ENCODE results near the gene RANBP1. TPM values are rescaled to one million over a fixed set of nuclear protein-coding genes. Genes with fewer than 3 reads are reported as not detected.
A peak's percentile ranks its signal among the peaks of the same experiment; 100 is the strongest.

RANBP1 gene
- total RNA-seq, 2 donors from 2014 or later = 295 to 349 TPM

DNA sequence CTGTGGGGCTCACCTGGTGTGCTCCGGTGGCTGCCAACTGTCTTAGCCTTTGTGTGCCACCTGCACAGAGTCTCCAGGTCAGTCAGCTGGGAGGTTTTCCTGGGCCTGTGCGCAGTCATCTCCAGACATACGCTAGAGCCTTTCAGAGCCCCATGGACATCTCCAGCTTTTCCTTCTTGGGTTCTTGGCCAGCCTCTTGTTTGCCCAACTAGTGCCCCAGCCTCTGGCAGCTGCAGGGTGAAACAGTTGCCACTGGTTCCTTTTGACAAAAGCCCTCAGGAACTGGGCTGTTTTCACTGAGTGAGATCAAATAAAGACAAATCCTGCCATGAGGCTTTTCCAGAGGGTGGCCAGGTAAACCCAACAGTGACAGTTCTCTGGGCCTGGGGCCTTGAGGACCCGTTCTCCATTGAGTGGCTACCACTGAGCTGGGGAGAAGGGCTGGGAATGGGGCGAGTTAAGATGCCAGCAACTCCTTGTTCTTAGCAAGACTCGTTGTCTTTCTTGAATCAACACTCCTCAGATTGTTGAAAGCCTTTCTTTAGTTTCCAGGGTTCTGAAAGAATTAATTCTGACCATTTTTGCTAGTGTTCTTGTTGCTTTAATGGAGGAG, 16.7 kb upstream of the RANBP1 start:
- Mint-ChIP-seq H3K27ac (peak overlapping the region; percentile 23 to 88), H3K36me3 (peaks cover 19 to 52% of the 10 kb centered on the region in 2 donors), H3K9me3 (no peaks in the 10 kb centered on the region)
- ATAC-seq (no peak), DNase-seq (ENCODE audit: low spot score in 2 of 2) (no peak)

DNA sequence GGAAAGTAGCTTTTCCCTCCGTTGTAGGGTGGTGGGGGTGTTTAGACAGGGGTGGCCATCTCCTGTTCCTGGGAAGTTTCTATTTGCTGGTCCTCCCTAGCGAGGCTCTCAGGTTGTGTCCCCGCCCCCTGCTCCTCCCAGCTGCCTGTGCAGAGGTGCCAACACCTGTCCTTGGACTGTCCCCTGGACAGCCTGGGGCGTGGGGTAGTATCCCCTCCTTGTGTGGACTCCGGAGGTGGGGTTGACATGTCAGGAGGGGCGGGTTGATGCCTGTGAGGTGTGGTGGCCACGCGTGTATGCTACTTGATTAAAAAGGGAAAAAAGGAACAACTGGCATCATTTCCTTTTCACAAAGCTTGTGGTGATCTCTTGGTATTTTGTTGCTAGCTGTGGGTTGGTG, 14.3 kb upstream of the RANBP1 start:
- ATAC-seq (no peak), DNase-seq (ENCODE audit: low spot score in 2 of 2) (no peak)
- H3K27ac Mint-ChIP-seq = peak overlapping the region; percentile 82 to 88
- peaks cover 6 to 31% of the 10 kb centered on the region in 2 donors for H3K36me3 Mint-ChIP-seq
- no peaks in the 10 kb centered on the region for H3K9me3 Mint-ChIP-seq

DNA sequence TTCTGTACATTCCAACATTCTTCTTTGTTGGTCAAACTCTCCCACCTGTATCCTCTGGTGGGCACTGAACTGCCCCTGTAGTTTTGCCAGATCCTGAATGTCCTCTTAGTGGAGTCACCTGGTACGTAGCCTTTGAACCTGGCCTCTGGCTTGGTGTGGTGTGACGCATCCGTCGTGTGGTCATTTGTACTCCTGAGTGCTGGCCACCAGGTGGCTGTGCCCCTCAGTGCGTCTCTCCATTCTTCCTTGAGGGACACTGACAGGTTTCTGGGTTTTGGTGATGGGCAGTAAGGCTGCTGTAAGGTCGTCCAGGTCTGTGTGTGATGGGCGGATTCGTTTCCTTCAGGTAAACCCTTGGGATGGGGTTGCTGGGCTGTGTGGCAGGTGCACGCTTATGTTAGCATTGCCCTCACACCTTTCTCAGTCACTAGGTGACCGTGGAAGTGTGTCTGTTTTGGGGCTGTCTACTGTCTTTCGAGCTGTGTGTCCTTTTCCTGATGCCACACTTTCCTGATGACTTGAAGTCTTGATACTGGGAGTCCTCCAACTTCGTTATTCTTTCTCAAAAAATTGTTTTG, 13.6 kb upstream of the RANBP1 start:
- no peaks in the 10 kb centered on the region for H3K9me3 Mint-ChIP-seq
- peak overlapping the region in 1 of 2 donors; percentile 82 for H3K27ac Mint-ChIP-seq
- peaks cover 6 to 24% of the 10 kb centered on the region in 2 donors for H3K36me3 Mint-ChIP-seq
- ATAC-seq (no peak), DNase-seq (ENCODE audit: low spot score in 2 of 2) (no peak)

DNA sequence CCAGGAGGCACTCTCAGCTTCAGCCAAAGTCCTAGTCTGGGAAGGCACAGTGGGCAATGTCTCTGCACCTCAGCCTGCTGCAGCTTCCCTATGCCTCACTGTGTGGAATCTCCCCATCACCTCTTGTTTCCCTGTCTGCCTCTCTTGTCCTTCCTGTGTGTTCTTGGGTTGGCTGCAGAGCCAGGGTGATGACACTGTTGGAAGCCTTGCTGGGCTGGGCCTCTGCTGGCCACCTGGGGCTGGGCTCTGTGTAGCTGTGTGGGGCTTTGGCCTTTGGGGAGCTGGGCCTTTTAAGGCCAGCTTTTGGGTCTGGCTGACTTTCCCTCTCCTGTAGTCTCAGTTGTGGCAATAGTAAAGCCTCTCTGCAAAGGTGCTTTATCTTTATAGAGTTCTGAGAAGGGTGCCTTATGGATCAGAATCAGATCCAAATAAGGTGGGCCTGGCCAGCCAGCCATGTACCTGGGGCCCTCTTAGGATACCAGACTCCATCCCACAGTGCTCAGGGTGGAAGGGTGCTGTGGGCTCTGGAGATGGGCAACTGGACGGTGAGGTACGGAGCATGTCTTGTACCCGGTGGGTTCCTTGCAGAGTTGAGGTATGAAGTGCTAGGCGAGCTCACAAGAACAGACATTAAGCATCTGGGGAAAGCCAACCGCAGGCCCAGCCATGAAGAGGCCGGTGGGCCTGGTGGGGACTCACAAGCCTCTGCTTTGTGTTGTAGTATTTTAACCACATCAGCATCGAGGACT, 10.3 kb upstream of the RANBP1 start:
- DNase-seq (ENCODE audit: low spot score in 2 of 2) (no peak), ATAC-seq (no peak)
- Mint-ChIP-seq H3K36me3 (peaks cover 6 to 7% of the 10 kb centered on the region in 2 donors), H3K27ac (peak overlapping the region; percentile 37 to 60), H3K9me3 (no peaks in the 10 kb centered on the region)

DNA sequence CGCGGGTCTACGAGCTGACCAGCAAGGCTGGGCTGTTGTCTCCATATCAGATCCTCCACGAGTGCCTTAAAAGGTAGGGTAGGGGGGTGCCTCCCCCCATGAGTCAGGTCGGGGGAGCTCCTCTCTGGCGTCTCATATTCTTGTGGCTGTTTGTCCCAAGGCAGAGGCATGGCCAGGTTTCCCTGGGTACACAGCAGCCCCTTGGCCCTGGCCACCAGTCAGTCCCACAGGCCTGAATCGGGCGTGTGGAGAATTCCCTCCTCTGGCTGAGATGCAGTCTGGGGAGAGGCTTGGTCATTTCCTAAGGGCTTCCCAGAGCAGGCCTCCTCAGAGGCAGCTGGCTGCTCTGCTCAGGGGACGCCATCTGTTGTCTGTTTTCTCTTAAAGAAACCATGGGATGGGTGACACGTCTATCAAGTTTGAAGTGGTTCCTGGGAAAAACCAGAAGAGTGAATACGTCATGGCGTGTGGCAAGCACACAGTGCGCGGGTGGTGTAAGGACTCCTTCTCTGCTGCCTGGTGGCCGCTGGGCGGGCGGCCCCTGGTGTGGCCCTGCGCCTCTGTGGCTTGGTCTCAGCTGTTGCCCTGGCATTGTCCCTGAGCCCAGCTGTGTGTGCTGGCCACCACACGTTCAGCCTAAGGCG, 9.6 kb upstream of the RANBP1 start:
- Mint-ChIP-seq H3K27ac (peak overlapping the region; percentile 22 to 37), H3K36me3 (peaks cover 6 to 7% of the 10 kb centered on the region in 2 donors), H3K9me3 (no peaks in the 10 kb centered on the region)
- ATAC-seq (no peak), DNase-seq (ENCODE audit: low spot score in 2 of 2) (no peak)

DNA sequence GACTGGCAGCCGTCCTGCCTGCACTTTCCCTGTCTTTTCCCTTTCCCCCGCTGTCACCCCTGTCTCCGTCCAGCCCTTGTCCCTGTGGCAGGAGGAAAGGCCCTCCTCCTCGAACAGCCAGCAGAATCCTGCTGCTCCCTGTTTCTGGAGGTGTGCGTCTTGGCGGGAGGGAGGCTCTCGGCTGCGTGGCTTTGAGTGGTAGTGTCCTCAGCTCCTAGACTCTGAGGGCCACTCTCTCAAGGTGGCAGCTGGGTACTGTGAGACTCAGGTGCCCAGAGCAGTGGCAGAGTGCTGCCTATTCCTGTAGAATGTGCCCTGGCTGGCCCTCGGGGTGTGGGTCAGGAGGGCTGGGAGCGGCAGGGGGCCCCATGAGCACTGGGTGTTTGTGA, 9.1 kb upstream of the RANBP1 start:
- ATAC-seq (no peak), DNase-seq (ENCODE audit: low spot score in 2 of 2) (no peak)
- Mint-ChIP-seq H3K27ac (peak overlapping the region in 1 of 2 donors; percentile 37), H3K36me3 (peaks cover 6% of the 10 kb centered on the region in 2 donors), H3K9me3 (no peaks in the 10 kb centered on the region)

DNA sequence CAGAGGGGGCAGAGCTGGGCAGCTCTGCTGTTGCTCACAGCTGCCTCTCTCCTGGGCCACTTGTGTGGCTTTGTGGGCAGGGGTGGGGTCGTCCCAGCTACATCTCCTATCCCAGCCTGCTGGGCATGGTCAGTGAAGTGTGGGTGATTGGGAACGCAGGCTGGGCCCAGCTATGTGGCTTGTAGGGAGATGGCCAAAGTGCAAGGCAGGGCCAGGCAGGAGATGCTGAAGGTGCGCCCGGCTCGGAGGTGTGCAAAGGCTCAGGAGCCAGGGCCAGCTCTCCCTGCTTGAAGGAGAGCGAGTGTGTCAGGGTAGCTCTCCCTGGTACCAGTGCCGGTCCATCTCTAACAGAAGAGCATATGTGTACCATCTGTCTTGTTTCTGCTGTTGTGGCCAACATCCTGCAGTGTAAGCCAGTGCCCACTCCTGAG, 8.4 kb upstream of the RANBP1 start:
- peak overlapping the region; percentile 37 to 93 for H3K27ac Mint-ChIP-seq
- no peak for DNase-seq (ENCODE audit: low spot score in 2 of 2)
- H3K9me3 Mint-ChIP-seq = no peaks in the 10 kb centered on the region
- peaks cover 0 to under 1% of the 10 kb centered on the region in 2 donors for H3K36me3 Mint-ChIP-seq
- ATAC-seq = no peak

DNA sequence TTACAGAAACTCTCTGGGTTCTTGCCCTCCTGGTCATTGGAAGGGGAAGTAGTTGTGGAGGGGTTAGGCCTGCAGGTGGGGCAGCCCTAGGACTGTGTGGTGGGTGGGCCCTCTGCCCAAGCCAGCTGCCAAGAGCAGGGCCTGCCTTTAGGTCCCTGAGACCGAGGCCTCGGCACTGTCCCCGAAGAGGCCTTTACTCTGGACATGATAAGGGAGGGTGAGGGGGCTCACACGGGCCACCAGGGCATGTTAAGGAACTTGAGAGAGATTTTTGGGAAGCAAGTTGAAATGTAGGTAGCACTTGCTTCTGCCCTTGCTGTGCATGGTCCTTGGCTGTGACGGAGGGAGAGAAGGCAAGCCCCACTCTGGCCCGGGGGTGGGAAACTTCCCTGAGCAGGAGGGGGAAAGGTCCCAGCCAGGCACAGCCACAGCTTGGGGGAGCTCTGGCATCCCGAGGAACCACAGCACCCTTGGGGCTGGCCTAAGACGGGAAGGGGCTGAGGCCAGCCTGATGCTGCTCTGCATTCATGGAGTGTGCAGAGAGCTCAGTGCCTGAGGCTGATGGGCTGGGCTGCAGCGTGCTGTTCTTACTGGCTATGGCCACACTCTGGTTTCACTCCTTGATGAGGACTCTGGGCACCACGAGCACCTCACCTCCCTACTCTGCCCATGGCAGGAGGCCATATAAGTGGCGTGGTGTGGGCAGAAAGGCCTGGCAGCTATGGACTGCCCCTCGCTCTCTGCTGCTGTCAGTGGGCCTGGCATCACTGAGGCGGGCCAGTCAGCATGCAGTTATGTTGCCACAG, 7.8 kb upstream of the RANBP1 start:
- Mint-ChIP-seq H3K27ac (peak overlapping the region; percentile 37 to 93), H3K9me3 (no peaks in the 10 kb centered on the region), H3K36me3 (no peaks in the 10 kb centered on the region)
- no peak for ATAC-seq
- DNase-seq (ENCODE audit: low spot score in 2 of 2) = no peak

DNA sequence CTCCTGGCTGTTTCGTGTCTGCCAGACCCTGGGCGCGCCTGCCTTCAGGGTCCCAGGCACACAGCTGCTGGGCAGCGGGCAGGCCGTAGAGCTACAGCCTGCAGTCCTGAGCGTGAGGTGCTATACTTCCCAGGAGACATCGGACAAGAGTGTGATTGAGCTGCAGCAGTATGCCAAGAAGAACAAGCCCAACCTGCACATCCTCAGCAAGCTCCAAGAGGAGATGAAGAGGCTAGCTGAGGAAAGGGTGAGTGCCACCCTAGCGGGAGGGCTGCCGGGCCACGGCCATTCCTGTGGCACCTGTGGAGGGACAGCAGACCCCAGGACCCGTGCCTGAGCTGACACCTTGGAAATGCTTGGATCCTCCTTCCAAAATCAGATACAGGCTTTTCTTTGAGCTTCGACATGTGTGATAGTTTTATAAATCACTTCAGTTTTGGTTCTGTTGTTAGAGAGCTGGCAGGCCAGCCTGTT, 7.1 kb upstream of the RANBP1 start:
- Mint-ChIP-seq H3K36me3 (peaks cover 0 to under 1% of the 10 kb centered on the region in 2 donors), H3K9me3 (no peaks in the 10 kb centered on the region), H3K27ac (peak overlapping the region; percentile 34 to 55)
- no peak for DNase-seq (ENCODE audit: low spot score in 2 of 2)
- ATAC-seq = no peak

DNA sequence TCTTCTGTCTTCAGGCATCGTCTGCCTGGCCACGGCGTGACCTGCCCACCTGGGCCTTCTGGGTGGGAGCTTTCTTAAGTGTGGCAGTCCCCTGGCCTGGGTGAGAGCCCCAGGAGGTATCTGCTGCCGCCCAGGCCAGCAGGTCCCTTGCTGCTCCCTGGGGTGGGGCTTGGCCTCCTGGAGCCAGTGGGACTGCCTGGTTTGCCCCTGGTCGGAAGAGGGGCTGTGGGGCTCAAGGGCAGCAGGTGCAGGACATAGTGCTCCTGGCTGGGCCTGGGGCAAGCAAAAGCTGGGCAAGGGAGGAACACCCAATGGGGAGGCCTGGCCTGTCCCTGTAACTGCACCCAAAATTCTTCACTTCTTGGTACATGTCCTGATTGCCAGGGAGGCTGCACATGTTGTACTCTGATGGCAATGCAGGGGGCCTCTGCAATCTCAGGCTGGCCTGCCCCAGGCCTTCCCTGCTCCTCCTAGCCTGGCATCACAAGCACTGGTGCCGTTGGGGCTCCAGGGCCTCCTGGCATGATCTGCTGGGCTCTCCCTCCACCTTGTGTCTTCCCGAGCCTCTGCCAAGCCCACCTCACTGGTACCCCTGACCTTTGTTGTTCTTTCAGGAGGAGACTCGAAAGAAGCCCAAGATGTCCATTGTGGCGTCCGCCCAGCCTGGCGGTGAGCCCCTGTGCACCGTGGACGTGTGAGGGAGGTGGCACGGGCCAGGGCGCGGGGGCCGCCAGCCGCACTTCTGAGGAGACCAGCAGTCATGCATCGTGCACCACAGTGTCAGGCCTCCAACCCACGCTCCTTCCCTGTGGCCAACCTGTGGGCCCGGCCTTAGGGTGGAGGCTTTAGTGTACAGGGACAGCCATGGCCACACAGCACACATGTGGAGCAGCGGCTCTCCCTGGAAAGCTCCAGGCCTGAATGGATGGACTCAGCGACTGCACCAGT, 6.2 kb upstream of the RANBP1 start:
- Mint-ChIP-seq H3K36me3 (peaks cover 6 to 8% of the 10 kb centered on the region in 2 donors), H3K9me3 (no peaks in the 10 kb centered on the region), H3K27ac (peak overlapping the region; percentile 81 to 93)
- DNase-seq (ENCODE audit: low spot score in 2 of 2) = no peak
- no peak for ATAC-seq

DNA sequence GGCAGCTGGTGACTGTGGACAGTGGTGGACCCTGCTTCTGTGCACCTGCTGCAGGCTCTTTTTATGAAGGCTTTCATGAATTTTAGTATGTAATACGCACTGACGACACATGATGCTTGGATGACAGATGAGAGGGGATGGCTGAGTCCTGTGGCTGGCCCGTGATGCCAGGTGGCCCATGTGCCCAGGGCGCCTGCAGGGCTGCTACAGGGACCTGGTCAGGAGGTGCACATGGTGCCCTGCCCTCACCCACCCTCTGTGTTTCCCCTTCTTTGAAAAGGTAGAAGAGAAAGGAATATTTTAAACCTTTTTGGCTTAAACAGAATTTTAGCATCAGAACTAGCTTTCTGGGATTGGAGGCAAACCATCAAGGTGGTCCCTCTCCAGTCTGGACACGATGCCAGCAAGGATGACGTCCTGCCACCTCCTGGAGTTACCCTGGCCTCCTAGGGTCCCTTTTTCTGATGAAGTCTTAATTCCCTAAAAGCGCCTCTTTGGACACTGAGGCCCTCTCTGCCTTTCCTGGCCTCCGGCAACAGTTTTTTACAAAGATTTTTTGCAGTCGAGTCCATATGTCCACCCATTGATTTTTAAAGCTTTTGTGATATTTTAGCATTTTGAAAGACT, 5.4 kb upstream of the RANBP1 start:
- H3K9me3 Mint-ChIP-seq = no peaks in the 10 kb centered on the region
- DNase-seq (ENCODE audit: low spot score in 2 of 2) (no peak), ATAC-seq (no peak)
- peaks cover 6 to 14% of the 10 kb centered on the region in 2 donors for H3K36me3 Mint-ChIP-seq
- H3K27ac Mint-ChIP-seq = peak overlapping the region in 1 of 2 donors; percentile 93

DNA sequence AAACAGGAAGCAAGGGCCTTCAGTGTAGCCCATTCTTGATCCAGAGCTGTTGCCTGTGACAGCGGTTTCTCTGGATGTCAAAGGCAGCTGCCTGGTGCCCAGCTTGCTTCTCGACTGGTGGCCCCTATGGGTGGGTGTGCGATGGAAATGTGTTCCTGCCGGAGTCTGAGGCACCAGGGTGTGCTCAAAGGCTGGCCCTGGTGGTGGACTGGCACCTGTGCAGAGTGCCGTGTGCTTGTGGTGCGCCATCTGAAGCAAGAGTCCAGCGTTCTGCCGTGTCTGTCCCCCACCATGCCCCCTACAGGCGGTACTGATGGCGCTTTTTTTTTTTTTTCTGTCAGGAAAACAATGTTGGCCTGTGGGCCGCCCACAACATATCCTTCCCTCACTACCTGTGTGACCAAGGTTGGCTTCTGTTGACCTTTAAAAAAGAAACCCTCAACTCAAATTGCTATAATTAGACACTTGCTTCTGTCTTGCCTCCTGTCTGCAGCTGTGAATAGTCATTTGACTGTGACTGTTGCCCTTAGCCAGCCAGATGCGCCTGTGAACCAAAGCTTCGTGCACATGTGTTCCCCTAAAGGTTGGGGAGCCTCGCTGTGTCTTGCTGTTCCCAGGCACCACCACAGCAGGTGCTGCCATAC, 4.7 kb upstream of the RANBP1 start:
- DNase-seq (ENCODE audit: low spot score in 2 of 2) = peak in 1 of 2 donors; percentile 45
- Mint-ChIP-seq H3K9me3 (no peaks in the 10 kb centered on the region), H3K36me3 (peaks cover 9 to 15% of the 10 kb centered on the region in 2 donors), H3K27ac (peak overlapping the region; percentile 65 to 93)
- ATAC-seq = peak; percentile 60 to 73

DNA sequence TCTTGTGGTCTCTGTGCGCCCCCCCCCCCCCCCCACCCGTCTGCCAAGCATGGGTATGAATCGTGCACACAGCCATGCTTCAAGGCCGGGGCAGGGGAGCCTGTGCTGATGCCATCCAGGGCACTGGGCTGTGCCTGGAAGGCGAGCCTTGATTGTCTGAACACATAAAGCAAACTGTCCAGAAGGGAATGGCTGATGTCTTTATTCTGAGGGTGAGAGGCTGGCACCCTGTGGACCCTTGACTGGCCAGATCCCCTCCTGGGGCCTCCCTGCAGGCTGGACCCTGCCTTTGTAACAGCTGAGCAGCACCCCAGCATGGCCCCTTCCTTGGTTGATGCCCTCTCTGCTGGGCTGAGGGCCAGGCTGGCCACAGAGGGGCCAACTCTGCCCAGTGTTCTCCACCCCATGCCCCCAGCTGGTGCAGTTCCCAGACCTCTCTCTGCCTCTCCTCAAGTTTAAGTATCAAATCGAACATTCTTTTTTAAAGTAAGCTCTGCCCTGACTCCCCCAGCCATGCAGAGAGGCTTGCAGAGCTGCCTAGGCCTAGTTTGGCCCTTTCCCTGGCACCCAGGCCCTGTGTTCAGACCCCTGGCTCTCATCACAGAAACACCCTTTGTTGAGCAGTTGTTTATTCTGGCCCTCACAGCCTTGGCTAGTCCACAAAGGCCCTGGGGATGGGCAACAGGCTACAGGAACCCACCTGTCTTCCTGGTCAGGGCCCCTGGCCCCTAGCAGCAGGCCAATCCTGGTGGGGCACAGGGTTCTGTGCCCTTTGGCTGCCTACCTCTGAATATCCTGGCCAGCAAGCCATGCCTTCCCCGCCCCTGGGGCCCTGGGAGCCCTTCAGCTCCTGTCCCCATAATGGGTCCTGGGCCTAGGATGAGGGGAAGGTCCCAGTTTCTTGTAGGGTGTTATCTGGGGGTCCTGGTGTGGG, 3.9 kb upstream of the RANBP1 start:
- Mint-ChIP-seq H3K9me3 (no peaks in the 10 kb centered on the region), H3K27ac (peak overlapping the region; percentile 93 to 97), H3K36me3 (peaks cover 16 to 21% of the 10 kb centered on the region in 2 donors)
- DNase-seq (ENCODE audit: low spot score in 2 of 2) = no peak
- no peak for ATAC-seq
